Dendritic cell treated with granulocyte-macrophage colony-stimulating factor and Interleukin-4, amounts not matched to agents 40 ng/mL and 50 ng/mL, for 4 days (primary cell): ENCODE data around the gene P4HA2.

Experiments used
- H3K27ac Mint-ChIP-seq: one replicate; pipeline ENCODE4 v1.8.0; 2022; ENCODE audit warnings: mild to moderate bottlenecking, mixed read lengths
- H3K27me3 Mint-ChIP-seq: one replicate; pipeline ENCODE4 v1.8.0; 2022; ENCODE audit warnings: mild to moderate bottlenecking, mixed read lengths
- H3K36me3 Mint-ChIP-seq: one replicate; pipeline ENCODE4 v1.8.0; 2022; ENCODE audit warnings: low read depth, mixed read lengths
- H3K4me1 Mint-ChIP-seq: one replicate; pipeline ENCODE4 v1.8.0; 2022; ENCODE audit warnings: low read depth, mixed read lengths
- H3K4me3 Mint-ChIP-seq: one replicate; pipeline ENCODE4 v1.8.0; 2022; ENCODE audit warnings: mild to moderate bottlenecking, moderate library complexity, mixed read lengths
- H3K9me3 Mint-ChIP-seq: one replicate; pipeline ENCODE4 v1.8.0; 2022; ENCODE audit warnings: mixed read lengths
- intact Hi-C: fragments of 100-400 bp; cut with micrococcal nuclease; formaldehyde crosslinking; loops from one replicate; pipeline ENCODE4 v1.15.0; 2022

P4HA2 gene

DNA sequence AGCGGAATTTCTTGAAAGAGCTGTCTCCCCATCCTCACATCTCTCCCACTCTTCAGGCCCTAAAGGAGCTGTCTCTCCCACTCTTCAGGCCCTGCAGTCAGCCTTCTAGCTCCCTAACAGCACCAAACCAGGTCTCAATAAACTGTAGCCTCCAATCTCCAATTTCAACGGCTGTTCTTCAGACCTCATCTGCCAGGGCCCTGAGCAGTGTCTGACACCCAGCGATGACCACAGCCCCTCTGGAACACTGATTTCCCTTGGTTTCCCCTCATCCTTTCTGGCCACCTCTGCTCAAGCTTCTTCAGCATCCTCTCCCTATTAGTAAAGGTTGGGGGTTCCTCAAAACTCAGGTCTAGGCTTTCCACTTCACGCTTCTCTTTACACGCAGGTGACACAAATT is 1.6 kb upstream of the P4HA2 start:
- H3K4me3 Mint-ChIP-seq = no peak overlapping the region
- no peak overlapping the region for H3K27ac Mint-ChIP-seq
- no peaks in the 10 kb centered on the region for H3K36me3 Mint-ChIP-seq
- H3K9me3 Mint-ChIP-seq = no peaks in the 10 kb centered on the region
- intact Hi-C loops = no loop called here
- H3K4me1 Mint-ChIP-seq = peaks cover 41% of the 10 kb centered on the region
- peaks cover 57% of the 10 kb centered on the region for H3K27me3 Mint-ChIP-seq

DNA sequence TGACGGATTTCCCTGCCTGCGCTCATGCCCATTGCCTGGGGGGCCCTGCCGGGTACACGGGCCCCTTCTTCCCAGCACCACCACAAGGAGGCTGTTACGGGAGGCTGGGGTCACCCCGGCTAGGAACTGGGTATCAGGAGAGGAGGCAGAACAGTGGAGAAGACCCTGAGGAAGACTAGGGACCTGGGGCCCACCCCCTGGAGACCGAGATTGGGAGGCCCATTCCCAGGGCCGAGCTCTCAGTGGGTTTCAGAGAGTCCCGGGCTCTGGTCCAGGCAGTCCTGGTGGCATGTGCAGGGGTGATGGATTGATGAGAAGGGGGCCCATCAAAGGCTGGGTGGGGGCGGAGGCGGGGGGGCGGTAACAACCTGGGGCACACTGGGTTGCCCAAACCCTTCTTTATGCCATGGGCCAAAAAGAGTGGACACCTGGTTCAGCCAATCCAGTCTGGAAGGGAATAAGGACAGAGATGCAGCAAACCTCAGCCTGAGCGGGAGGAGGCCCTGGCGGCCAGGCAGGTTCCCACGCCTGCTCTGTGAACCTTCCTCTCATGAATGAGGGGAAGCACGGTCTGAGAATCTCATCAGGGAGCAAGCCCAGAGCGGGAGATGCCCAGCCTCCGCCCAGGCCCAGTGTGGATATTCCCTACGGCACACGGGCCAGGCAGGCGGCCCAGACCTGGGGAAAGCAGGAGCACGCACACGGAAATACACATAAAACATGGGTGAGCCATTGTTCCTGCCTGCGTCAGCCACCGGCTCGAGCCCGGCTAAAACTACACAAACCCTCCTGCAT is 785 bp upstream of the P4HA2 start:
- Mint-ChIP-seq H3K27me3 (peaks cover 57% of the 10 kb centered on the region), H3K27ac (no peak overlapping the region), H3K4me1 (peaks cover 42% of the 10 kb centered on the region), H3K4me3 (peak overlapping the region; percentile 78), H3K36me3 (no peaks in the 10 kb centered on the region), H3K9me3 (no peaks in the 10 kb centered on the region)
- intact Hi-C loops = no loop called here

DNA sequence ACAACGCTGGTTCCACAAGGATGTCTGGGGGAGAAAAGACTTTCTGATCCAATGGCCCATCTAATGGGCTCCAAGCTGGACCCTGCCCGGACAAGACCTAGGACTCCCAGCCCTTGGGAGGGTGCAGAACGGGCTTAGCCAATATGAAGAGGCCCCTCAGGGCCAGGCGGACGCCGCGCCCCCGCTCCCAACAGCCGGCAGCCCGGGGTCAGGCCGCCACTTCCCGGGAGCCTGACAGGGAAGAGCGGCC is 493 bp downstream of the P4HA2 start:
- H3K36me3 Mint-ChIP-seq = no peaks in the 10 kb centered on the region
- H3K27me3 Mint-ChIP-seq = peaks cover 59% of the 10 kb centered on the region
- peak overlapping the region; percentile 54 for H3K27ac Mint-ChIP-seq
- H3K4me3 Mint-ChIP-seq = peak overlapping the region; percentile 78
- peaks cover 42% of the 10 kb centered on the region for H3K4me1 Mint-ChIP-seq
- intact Hi-C loops = no loop called here
- no peaks in the 10 kb centered on the region for H3K9me3 Mint-ChIP-seq

DNA sequence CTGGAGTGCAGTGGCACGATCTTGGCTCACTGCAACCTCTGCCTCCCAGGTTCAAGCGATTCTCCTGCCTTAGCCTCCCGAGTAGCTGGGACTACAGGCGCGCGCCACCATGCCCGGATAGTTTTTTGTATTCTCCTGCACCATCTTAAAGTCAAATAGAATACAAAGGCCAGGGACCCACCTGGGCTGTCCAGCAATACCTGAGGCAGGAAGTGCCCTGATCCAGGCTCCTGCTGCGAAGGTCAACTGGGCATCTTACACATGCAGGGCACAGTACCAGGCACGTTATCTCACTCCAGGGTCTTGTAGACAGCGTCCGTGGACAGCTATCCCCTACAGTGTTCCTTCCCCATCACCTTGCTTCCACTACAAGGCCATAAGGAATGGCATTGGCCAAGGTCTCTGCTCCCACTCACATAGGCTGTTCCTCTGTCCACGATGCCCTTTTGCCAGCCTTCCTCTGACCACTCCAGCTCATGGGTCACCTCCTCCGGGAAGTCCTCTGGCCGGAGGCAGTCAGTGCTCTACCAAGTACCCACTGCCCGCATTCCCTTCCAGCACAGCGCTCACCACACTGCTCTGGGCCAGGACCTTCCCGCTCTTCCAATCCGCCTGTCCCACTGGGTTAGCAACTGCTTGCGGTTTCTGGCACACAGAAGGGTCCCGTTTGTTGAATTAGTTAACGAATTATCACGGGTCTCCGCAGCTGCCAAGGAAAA is 978 bp downstream of the P4HA2 start:
- Mint-ChIP-seq H3K4me3 (peak overlapping the region; percentile 78), H3K27ac (no peak overlapping the region), H3K4me1 (peaks cover 42% of the 10 kb centered on the region), H3K27me3 (peaks cover 59% of the 10 kb centered on the region), H3K36me3 (no peaks in the 10 kb centered on the region), H3K9me3 (no peaks in the 10 kb centered on the region)
- intact Hi-C loops = no loop called here

DNA sequence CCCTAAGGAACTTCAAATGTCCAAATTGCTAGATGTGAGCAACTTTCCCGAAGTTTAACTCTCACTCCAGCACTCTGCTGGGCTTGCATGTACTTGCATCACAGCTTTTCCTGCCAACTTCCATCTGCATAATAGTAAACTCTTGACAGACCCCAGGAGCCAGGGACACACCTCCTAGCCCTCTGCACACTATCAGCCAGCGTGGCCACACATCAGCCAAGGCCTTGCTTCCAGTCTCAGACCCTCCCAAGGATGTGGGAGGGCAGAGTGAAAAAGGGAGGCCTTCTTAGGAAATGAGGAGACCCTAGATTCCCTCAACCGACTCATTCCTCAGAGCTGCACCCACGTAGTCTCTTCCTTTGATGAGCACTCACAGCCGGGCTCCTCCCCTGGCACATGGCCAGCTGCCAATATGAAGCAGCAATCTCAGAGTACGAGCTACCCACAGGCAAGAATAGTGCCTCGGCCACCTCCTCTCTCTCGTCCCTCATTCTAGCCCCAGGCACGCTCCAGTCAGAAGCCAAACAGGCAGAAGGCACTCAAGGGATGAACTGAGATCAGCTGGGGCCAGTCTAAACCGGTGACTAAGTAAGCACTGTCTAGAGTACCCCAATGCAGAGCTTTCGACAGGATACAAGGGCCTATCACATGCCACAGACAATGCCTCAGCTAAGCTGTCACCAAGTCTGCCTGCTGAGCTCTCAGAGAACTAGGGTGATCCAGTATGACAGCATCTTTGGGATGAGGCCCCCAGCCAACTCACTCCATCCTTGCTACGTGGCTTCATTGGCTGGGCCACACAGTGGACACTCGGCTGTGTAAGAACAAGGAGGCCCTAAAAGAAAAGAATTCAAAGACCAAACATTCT is 2.3 kb downstream of the P4HA2 start:
- intact Hi-C loops = no loop called here
- Mint-ChIP-seq H3K4me1 (peaks cover 42% of the 10 kb centered on the region), H3K27me3 (peaks cover 50% of the 10 kb centered on the region), H3K9me3 (no peaks in the 10 kb centered on the region), H3K4me3 (peak overlapping the region; percentile 4), H3K27ac (no peak overlapping the region), H3K36me3 (no peaks in the 10 kb centered on the region)

DNA sequence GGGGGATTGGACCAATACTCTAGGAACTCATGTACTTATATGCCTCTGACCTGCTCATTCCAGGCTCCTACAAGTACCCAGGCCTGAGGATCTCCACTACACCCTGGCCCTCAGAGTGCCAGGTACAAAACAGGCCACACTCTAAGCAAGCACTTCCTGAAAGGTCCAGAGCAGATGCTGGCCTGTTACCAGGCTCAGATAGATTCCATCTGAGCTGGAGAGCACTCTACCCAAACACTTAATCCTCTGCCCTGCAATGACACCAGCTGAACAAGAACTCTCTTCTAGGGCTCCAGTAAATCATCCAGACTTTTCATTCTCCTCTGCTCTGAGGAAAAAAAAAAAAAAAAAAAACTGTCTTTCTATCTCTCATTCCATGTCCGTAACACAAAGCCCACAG is 2.9 kb downstream of the P4HA2 start:
- intact Hi-C loops = no loop called here
- H3K4me3 Mint-ChIP-seq = no peak overlapping the region

DNA sequence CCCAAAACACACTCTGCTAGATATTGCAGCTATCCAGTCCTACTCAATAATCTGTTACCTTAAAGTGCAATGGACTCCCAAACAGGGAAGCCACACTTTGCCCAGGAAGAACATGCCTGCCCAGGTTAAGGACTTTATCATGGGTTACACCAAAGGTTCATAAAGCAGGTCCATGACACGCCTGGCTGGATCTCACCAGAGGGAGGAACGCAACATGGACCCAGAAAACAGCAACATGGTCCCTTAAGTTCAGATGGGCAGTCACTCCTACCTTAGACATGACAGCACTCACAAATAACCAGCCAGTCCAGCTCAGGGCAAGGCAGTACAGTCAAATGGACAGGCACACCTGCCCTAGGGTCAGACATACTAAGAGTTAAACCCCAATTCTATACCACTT is 3.8 kb downstream of the P4HA2 start:
- Mint-ChIP-seq H3K9me3 (no peaks in the 10 kb centered on the region), H3K4me1 (peaks cover 31% of the 10 kb centered on the region), H3K27me3 (peaks cover 36% of the 10 kb centered on the region), H3K36me3 (no peaks in the 10 kb centered on the region), H3K27ac (no peak overlapping the region), H3K4me3 (no peak overlapping the region)
- intact Hi-C loops = no loop called here

More for the DNA sequence above, 2.9 kb downstream of the P4HA2 start:
- H3K9me3 Mint-ChIP-seq = no peaks in the 10 kb centered on the region
- peaks cover 44% of the 10 kb centered on the region for H3K27me3 Mint-ChIP-seq
- H3K36me3 Mint-ChIP-seq = no peaks in the 10 kb centered on the region
- H3K4me1 Mint-ChIP-seq = peaks cover 38% of the 10 kb centered on the region
- H3K27ac Mint-ChIP-seq = no peak overlapping the region

DNA sequence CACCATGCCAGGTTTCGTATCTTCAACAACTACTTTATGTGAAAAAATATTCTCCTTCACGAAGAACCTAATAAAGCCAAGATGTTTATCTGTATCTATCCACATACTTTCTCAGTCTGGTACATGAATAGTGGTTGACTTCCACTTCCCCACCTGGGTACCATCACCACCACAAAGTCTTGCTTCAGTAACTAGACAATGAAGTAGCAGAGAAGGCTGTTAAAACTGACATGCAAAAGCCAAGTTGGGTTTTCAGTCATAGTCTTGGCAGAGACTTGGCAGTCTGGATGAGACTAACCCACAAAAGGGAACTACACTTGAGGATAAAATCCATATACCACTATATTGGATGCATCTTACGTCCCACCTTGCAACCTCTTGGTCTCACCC is 5.0 kb downstream of the P4HA2 start:
- H3K36me3 Mint-ChIP-seq = peaks cover under 1% of the 10 kb centered on the region
- H3K4me1 Mint-ChIP-seq = peaks cover 26% of the 10 kb centered on the region
- no peak overlapping the region for H3K27ac Mint-ChIP-seq
- no peaks in the 10 kb centered on the region for H3K9me3 Mint-ChIP-seq
- peaks cover 27% of the 10 kb centered on the region for H3K27me3 Mint-ChIP-seq
- H3K4me3 Mint-ChIP-seq = no peak overlapping the region
- intact Hi-C loops = no loop called here

DNA sequence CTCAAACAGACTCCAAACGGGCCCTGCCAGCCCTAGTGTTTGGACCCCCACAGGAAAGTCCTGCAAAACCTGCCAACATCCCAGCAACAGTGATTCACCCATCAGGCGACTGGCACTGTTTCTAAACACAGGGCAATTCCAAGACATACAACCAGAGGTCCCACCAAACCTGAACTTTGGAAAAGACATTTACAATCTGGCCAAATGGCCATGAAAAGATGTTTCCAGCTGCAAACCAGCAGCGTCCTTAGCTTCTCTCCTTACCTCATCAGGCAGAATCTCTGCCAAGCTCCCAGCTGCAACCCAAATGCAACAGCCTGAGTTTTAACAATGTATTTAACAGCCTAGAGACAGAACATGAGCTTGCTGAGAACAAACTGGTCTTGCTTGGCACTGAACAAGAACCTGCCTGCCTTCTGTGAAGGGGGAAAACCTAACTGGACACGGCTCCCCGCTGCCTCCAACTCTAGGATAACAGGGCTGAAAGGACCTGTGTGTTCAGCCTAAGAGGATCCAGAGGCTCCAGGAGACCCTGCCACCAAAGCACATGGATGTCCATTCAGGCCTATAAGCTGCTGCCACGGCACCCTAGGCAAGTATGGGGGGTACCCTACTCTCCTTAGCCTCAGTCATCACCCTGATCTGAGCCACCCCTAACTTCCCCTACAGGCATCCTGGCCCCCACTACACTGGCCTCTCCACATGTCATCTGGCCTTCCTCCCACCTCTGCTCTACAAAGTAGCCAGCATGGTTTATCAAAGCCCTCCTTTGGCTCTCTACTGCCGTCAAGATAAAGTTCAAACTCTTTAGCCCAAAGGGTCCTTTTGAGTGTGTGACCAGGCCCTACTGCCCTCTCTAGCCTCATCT is 5.6 kb downstream of the P4HA2 start:
- Mint-ChIP-seq H3K4me1 (peaks cover 25% of the 10 kb centered on the region), H3K27me3 (peaks cover 25% of the 10 kb centered on the region), H3K27ac (no peak overlapping the region), H3K36me3 (peaks cover 6% of the 10 kb centered on the region), H3K4me3 (no peak overlapping the region), H3K9me3 (no peaks in the 10 kb centered on the region)
- intact Hi-C loops = no loop called here

DNA sequence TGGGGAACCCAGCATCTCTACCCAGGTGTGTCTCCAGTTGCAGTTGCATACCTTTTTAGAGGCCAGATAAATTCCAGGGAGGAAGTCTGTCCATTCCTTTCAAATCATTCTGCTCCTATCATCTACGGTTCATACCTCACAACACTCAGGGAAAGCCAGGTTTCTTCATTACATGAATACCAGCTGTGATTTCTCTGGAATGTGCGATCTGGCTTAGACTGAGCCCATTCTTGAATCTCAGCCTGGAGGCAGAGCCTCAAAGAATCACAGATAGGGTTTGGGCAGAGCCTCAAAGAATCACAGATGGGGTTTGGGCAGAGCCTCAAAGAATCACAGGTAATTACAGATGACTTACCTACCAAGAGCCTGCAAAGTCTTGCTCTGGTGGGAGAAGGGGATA is 7.2 kb downstream of the P4HA2 start:
- Mint-ChIP-seq H3K27me3 (peaks cover 12% of the 10 kb centered on the region), H3K4me3 (no peak overlapping the region)

DNA sequence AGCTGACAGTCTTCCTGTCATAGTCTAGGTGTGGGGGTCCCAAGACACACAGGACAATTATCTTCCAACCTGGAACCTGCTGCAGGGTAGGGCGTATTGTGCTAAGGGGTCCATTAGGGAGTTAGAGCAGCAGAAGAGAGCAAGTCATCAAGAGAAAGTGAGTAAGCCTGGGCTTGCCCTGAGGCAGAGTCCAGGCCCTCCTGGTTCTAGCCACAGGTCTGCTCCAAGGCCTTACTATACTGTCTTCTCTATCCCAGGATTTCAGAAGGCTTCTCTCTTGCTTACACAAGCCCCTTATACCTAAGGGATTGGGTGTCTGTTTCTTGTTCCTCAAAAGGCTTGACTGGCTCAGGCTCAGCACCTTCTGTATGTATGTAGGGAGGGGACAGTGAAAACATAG is 7.7 kb downstream of the P4HA2 start:
- H3K4me3 Mint-ChIP-seq = no peak overlapping the region
- peaks cover 9% of the 10 kb centered on the region for H3K4me1 Mint-ChIP-seq
- no peak overlapping the region for H3K27ac Mint-ChIP-seq
- peaks cover 10% of the 10 kb centered on the region for H3K36me3 Mint-ChIP-seq
- peaks cover 8% of the 10 kb centered on the region for H3K27me3 Mint-ChIP-seq
- H3K9me3 Mint-ChIP-seq = no peaks in the 10 kb centered on the region
- intact Hi-C loops = no loop called here

More for the DNA sequence above, 7.2 kb downstream of the P4HA2 start:
- intact Hi-C loops = no loop called here
- Mint-ChIP-seq H3K36me3 (peaks cover 10% of the 10 kb centered on the region), H3K27ac (no peak overlapping the region), H3K4me1 (peaks cover 14% of the 10 kb centered on the region), H3K9me3 (no peaks in the 10 kb centered on the region)

DNA sequence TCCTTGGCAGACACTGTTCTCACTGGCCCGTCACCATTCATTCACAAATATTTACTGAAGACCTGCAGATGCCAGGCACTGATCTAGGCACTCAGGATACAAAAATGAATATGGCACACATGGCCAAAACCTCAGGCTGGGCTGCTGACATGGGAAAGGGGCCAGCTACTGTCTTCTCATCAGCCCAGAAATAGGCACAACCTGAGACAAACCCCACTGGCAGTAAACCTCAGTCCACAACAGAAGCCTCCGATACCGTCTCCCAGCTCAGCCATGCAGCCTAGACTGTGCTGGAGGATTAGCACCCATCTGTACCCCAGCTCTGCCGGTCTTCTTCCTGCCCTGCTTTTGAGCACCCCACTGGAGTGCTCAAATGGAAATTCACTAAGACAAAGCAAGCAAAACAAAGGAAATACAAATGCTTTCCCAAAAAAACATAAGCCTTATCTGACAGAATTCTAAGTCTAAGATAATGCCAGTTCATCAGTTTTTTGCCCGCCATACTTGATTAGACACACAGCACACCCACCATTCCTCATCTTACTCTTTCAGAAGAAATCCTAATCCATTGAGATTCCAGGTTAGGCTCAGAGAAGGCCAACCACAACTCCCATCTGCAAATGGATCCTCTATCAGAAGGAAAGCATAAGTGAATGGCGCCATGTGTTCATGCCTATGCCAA is 8.2 kb downstream of the P4HA2 start:
- no peaks in the 10 kb centered on the region for H3K9me3 Mint-ChIP-seq
- H3K4me3 Mint-ChIP-seq = no peak overlapping the region

DNA sequence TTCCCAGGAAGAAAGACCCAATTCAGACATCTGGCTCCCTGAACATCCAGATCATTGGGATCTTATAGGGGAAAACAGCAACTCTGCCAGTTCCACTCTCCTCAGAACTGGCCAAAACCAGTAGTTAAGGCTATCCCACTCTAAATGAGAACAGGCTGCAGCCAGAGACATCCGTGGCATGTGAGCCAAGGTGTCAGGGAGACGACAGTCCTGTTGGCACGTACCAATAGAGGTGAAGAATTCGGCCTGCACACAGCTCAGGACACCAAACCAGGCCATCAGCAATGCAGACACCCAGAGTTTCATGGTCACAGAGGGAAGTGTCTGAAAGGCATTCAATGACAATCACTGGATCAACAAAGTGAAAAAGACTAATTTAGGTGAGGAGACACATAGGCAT is 9.3 kb downstream of the P4HA2 start:
- H3K9me3 Mint-ChIP-seq = no peaks in the 10 kb centered on the region
- H3K27ac Mint-ChIP-seq = no peak overlapping the region
- intact Hi-C loops = no loop called here
- H3K4me3 Mint-ChIP-seq = no peak overlapping the region
- peaks cover 3% of the 10 kb centered on the region for H3K27me3 Mint-ChIP-seq
- H3K36me3 Mint-ChIP-seq = peaks cover 10% of the 10 kb centered on the region
- no peaks in the 10 kb centered on the region for H3K4me1 Mint-ChIP-seq

More for the DNA sequence above, 8.2 kb downstream of the P4HA2 start:
- peaks cover 3% of the 10 kb centered on the region for H3K4me1 Mint-ChIP-seq
- intact Hi-C loops = no loop called here
- no peak overlapping the region for H3K27ac Mint-ChIP-seq
- peaks cover 4% of the 10 kb centered on the region for H3K27me3 Mint-ChIP-seq
- peaks cover 10% of the 10 kb centered on the region for H3K36me3 Mint-ChIP-seq
